OCI-LY3 (cell line): ENCODE measurements around the gene SELENOI.

Source experiments
- EZH2phosphoT487 ChIP-seq: fragments of 200-600 bp; shearing (Covaris generic); IDR thresholded peaks from 2 replicates; pipeline ENCODE4 v1.6.1; 2018; ENCODE audit warnings: antibody characterized with exemption, mixed run types, low read depth
- TF ChIP-seq, protein P1 (sequence below): fragments of 200-600, 300-600 bp; sonication (generic); IDR thresholded peaks from 2 replicates; pipeline ENCODE4 v1.5.1; 2014; ENCODE audit warnings: antibody characterized with exemption, low read length, low read depth

DNA sequence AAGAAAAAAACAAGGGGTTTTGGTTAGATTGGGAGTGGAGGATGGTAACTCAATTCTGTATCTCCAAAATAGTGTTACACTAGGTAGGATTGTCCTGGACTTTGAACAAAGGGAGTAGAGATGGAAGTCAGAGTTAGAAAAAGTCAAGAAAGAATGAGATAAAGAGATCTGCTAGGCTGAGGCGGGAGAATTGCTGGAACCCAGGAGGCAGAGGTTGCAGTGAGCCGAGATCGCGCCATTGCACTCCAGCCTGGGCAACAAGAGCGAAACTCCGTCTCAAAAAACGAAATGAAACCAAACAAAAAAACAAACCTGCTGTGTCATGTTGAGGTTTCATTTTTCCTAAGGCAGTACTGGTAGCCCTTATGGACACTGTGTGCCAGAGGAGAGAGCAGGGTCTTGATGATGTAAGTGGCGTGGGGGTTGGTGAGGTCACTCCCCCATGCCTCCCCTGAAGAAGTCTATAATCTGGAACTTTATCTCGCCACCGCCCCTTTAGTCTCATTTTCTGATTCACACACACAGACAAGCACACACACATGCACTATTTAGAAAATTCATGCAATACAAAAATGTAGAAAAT is 66.2 kb downstream of the SELENOI start:
- TF ChIP-seq, protein P1, sequence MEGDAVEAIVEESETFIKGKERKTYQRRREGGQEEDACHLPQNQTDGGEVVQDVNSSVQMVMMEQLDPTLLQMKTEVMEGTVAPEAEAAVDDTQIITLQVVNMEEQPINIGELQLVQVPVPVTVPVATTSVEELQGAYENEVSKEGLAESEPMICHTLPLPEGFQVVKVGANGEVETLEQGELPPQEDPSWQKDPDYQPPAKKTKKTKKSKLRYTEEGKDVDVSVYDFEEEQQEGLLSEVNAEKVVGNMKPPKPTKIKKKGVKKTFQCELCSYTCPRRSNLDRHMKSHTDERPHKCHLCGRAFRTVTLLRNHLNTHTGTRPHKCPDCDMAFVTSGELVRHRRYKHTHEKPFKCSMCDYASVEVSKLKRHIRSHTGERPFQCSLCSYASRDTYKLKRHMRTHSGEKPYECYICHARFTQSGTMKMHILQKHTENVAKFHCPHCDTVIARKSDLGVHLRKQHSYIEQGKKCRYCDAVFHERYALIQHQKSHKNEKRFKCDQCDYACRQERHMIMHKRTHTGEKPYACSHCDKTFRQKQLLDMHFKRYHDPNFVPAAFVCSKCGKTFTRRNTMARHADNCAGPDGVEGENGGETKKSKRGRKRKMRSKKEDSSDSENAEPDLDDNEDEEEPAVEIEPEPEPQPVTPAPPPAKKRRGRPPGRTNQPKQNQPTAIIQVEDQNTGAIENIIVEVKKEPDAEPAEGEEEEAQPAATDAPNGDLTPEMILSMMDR = no peak
- TF ChIP-seq EZH2phosphoT487 = no peak
